Measurements from ENCODE around the gene GAB3.

The GAB3 gene

GRCh38 chrX:154749856-154750255 is 1.0 kb downstream of the GAB3 start:
- Histone ChIP-seq H3K36me3 (ENCODE audit: control insufficient read depth, insufficient read depth, low read length) (no peaks in the 10 kb centered on the region), H3K27me3 (ENCODE audit: control insufficient read depth, insufficient read depth, low read length) (peaks cover 38% of the 10 kb centered on the region), H3K9me3 (ENCODE audit: control insufficient read depth, insufficient read depth, low read length) (peaks cover 11% of the 10 kb centered on the region; the same call in 1 of the 2 replicates), H3K4me1 (ENCODE audit: control insufficient read depth, insufficient read depth, low read length) (no peaks in the 10 kb centered on the region), H3K9ac (ENCODE audit: low read depth, low read length) (no peak overlapping the region), H3K4me3 (ENCODE audit: low read depth, low read length) (peak overlapping the region; percentile 60), H3K27ac (ENCODE audit: low read depth, low read length) (no peak overlapping the region)

GRCh38 chrX:154748712-154749339 is 2.1 kb downstream of the GAB3 start:
- Histone ChIP-seq H3K9ac (ENCODE audit: low read depth, low read length) (no peak overlapping the region), H3K27ac (ENCODE audit: low read depth, low read length) (no peak overlapping the region), H3K4me1 (ENCODE audit: control insufficient read depth, insufficient read depth, low read length) (no peaks in the 10 kb centered on the region), H3K4me3 (ENCODE audit: low read depth, low read length) (no peak overlapping the region), H3K27me3 (ENCODE audit: control insufficient read depth, insufficient read depth, low read length) (peaks cover 38% of the 10 kb centered on the region), H3K9me3 (ENCODE audit: control insufficient read depth, insufficient read depth, low read length) (peaks cover 12% of the 10 kb centered on the region; the same call in 1 of the 2 replicates), H3K36me3 (ENCODE audit: control insufficient read depth, insufficient read depth, low read length) (no peaks in the 10 kb centered on the region)

GRCh38 chrX:154742613-154743012 is 8.3 kb downstream of the GAB3 start:
- Histone ChIP-seq H3K27ac (ENCODE audit: low read depth, low read length) (no peak overlapping the region), H3K36me3 (ENCODE audit: control insufficient read depth, insufficient read depth, low read length) (no peaks in the 10 kb centered on the region), H3K27me3 (ENCODE audit: control insufficient read depth, insufficient read depth, low read length) (no peaks in the 10 kb centered on the region), H3K4me1 (ENCODE audit: control insufficient read depth, insufficient read depth, low read length) (no peaks in the 10 kb centered on the region), H3K4me3 (ENCODE audit: low read depth, low read length) (no peak overlapping the region), H3K9me3 (ENCODE audit: control insufficient read depth, insufficient read depth, low read length) (peaks cover 34% of the 10 kb centered on the region), H3K9ac (ENCODE audit: low read depth, low read length) (no peak overlapping the region)

- Histone ChIP-seq H3K36me3 (ENCODE audit: control insufficient read depth, insufficient read depth, low read length) (no peaks in the 10 kb centered on the region), H3K4me3 (ENCODE audit: low read depth, low read length) (no peak overlapping the region), H3K27ac (ENCODE audit: low read depth, low read length) (no peak overlapping the region), H3K9me3 (ENCODE audit: control insufficient read depth, insufficient read depth, low read length) (peaks cover 42% of the 10 kb centered on the region), H3K9ac (ENCODE audit: low read depth, low read length) (no peak overlapping the region), H3K4me1 (ENCODE audit: control insufficient read depth, insufficient read depth, low read length) (no peaks in the 10 kb centered on the region), H3K27me3 (ENCODE audit: control insufficient read depth, insufficient read depth, low read length) (no peaks in the 10 kb centered on the region)
Measured at GRCh38 chrX:154739952-154740465, 10.9 kb downstream of the GAB3 start.

GRCh38 chrX:154738011-154738738 is 12.7 kb downstream of the GAB3 start:
- Histone ChIP-seq H3K27me3 (ENCODE audit: control insufficient read depth, insufficient read depth, low read length) (no peaks in the 10 kb centered on the region), H3K9ac (ENCODE audit: low read depth, low read length) (no peak overlapping the region), H3K4me3 (ENCODE audit: low read depth, low read length) (no peak overlapping the region), H3K36me3 (ENCODE audit: control insufficient read depth, insufficient read depth, low read length) (no peaks in the 10 kb centered on the region), H3K27ac (ENCODE audit: low read depth, low read length) (no peak overlapping the region), H3K9me3 (ENCODE audit: control insufficient read depth, insufficient read depth, low read length) (peaks cover 42% of the 10 kb centered on the region), H3K4me1 (ENCODE audit: control insufficient read depth, insufficient read depth, low read length) (no peaks in the 10 kb centered on the region)

GRCh38 chrX:154737136-154737535 is 13.7 kb downstream of the GAB3 start:
- Histone ChIP-seq H3K9me3 (ENCODE audit: control insufficient read depth, insufficient read depth, low read length) (peaks cover 38% of the 10 kb centered on the region), H3K36me3 (ENCODE audit: control insufficient read depth, insufficient read depth, low read length) (no peaks in the 10 kb centered on the region), H3K27me3 (ENCODE audit: control insufficient read depth, insufficient read depth, low read length) (no peaks in the 10 kb centered on the region), H3K9ac (ENCODE audit: low read depth, low read length) (no peak overlapping the region), H3K4me3 (ENCODE audit: low read depth, low read length) (no peak overlapping the region), H3K27ac (ENCODE audit: low read depth, low read length) (no peak overlapping the region), H3K4me1 (ENCODE audit: control insufficient read depth, insufficient read depth, low read length) (no peaks in the 10 kb centered on the region)

GRCh38 chrX:154735695-154736393 is 15.0 kb downstream of the GAB3 start:
- Histone ChIP-seq H3K27me3 (ENCODE audit: control insufficient read depth, insufficient read depth, low read length) (no peaks in the 10 kb centered on the region), H3K4me3 (ENCODE audit: low read depth, low read length) (no peak overlapping the region), H3K27ac (ENCODE audit: low read depth, low read length) (no peak overlapping the region), H3K9ac (ENCODE audit: low read depth, low read length) (no peak overlapping the region), H3K36me3 (ENCODE audit: control insufficient read depth, insufficient read depth, low read length) (no peaks in the 10 kb centered on the region), H3K9me3 (ENCODE audit: control insufficient read depth, insufficient read depth, low read length) (peaks cover 46% of the 10 kb centered on the region), H3K4me1 (ENCODE audit: control insufficient read depth, insufficient read depth, low read length) (no peaks in the 10 kb centered on the region)

GRCh38 chrX:154734061-154734781 is 16.7 kb downstream of the GAB3 start:
- H3K4me3 ChIP-seq (ENCODE audit: low read depth, low read length): no peak overlapping the region
- no peaks in the 10 kb centered on the region for H3K27me3 ChIP-seq (ENCODE audit: control insufficient read depth, insufficient read depth, low read length)
- H3K9ac ChIP-seq (ENCODE audit: low read depth, low read length): no peak overlapping the region
- H3K36me3 ChIP-seq (ENCODE audit: control insufficient read depth, insufficient read depth, low read length): no peaks in the 10 kb centered on the region
- H3K4me1 ChIP-seq (ENCODE audit: control insufficient read depth, insufficient read depth, low read length): no peaks in the 10 kb centered on the region
- H3K9me3 ChIP-seq (ENCODE audit: control insufficient read depth, insufficient read depth, low read length): peaks cover 42% of the 10 kb centered on the region
- no peak overlapping the region for H3K27ac ChIP-seq (ENCODE audit: low read depth, low read length)

- Histone ChIP-seq H3K36me3 (ENCODE audit: control insufficient read depth, insufficient read depth, low read length) (no peaks in the 10 kb centered on the region), H3K9me3 (ENCODE audit: control insufficient read depth, insufficient read depth, low read length) (peaks cover 38% of the 10 kb centered on the region), H3K27me3 (ENCODE audit: control insufficient read depth, insufficient read depth, low read length) (no peaks in the 10 kb centered on the region), H3K9ac (ENCODE audit: low read depth, low read length) (no peak overlapping the region), H3K27ac (ENCODE audit: low read depth, low read length) (no peak overlapping the region), H3K4me3 (ENCODE audit: low read depth, low read length) (no peak overlapping the region), H3K4me1 (ENCODE audit: control insufficient read depth, insufficient read depth, low read length) (no peaks in the 10 kb centered on the region)
Measured at GRCh38 chrX:154733066-154733425, 17.8 kb downstream of the GAB3 start.

- no peaks in the 10 kb centered on the region for H3K27me3 ChIP-seq (ENCODE audit: control insufficient read depth, insufficient read depth, low read length)
- H3K9me3 ChIP-seq (ENCODE audit: control insufficient read depth, insufficient read depth, low read length): peaks cover 36% of the 10 kb centered on the region
- no peak overlapping the region for H3K4me3 ChIP-seq (ENCODE audit: low read depth, low read length)
- H3K36me3 ChIP-seq (ENCODE audit: control insufficient read depth, insufficient read depth, low read length): no peaks in the 10 kb centered on the region
- H3K4me1 ChIP-seq (ENCODE audit: control insufficient read depth, insufficient read depth, low read length): no peaks in the 10 kb centered on the region
- no peak overlapping the region for H3K9ac ChIP-seq (ENCODE audit: low read depth, low read length)
- H3K27ac ChIP-seq (ENCODE audit: low read depth, low read length): no peak overlapping the region
Measured at GRCh38 chrX:154732421-154733065, 18.3 kb downstream of the GAB3 start.
